Muscle of leg (tissue), 11 donors: ENCODE results near the gene MAOA. TPM values are rescaled to one million over a fixed set of nuclear protein-coding genes. Genes with fewer than 3 reads are reported as not detected.
A peak's percentile ranks its signal among the peaks of the same experiment; 100 is the strongest.

Experiments
- DNase-seq: peaks from one replicate; pipeline ENCODE4 v3.0.0; 2013
- H3K27ac ChIP-seq: one replicate; pipeline ENCODE4 v1.5.1; 2013; ENCODE audit warnings: mild to moderate bottlenecking, low read length, control low read depth
- H3K27me3 ChIP-seq: one replicate; pipeline ENCODE4 v1.6.1; 2013; ENCODE audit warnings: low read length; ENCODE audit not compliant: control insufficient read depth, insufficient read depth
- H3K36me3 ChIP-seq: one replicate; pipeline ENCODE4 v1.6.1; 2013; ENCODE audit warnings: low read length; ENCODE audit not compliant: control insufficient read depth, insufficient read depth
- H3K4me1 ChIP-seq: one replicate; pipeline ENCODE4 v1.6.1; 2013; ENCODE audit warnings: low read length; ENCODE audit not compliant: control insufficient read depth, insufficient read depth
- H3K4me3 ChIP-seq: one replicate; pipeline ENCODE4 v1.5.1; 2013; ENCODE audit warnings: low read length, control low read depth
- H3K9me3 ChIP-seq: replicated peaks from 2 replicates; pipeline ENCODE4 v1.6.1; 2013; ENCODE audit warnings: low read depth, low read length; ENCODE audit not compliant: control insufficient read depth
- WGBS: methylation state at CpG from one replicate; pipeline ENCODE4 v1.1.5; 2013; ENCODE audit warnings: missing lambda C conversion rate; ENCODE audit not compliant: insufficient coverage; 5-methylcytosine and 5-hydroxymethylcytosine counted together
- polyA plus RNA-seq, 8 donors: library from polyadenylated mRNA; unstranded; fragments of 120-200 nt; gene quantifications; one replicate each; pipeline versions ENCODE4 v1.2.1 to v1.2.3, GENCODE V29; 2013; ENCODE audit warnings: inconsistent platforms in 1 of 8, low replicate concordance in 1 of 8; ENCODE audit not compliant: insufficient read length in 8 of 8, insufficient read depth in 1 of 8
- total RNA-seq: library from RNA; stranded (reverse); fragments of 120-200 nt; gene quantifications from one replicate; pipeline ENCODE4 v1.2.4, GENCODE V29; 2013

The MAOA gene
- total and polyA plus RNA-seq, 9 donors: 0.27 to 6.1 (median 0.47) TPM

GRCh38 chrX:43728966-43729365 is 72.9 kb downstream of the MAOA start:
- Histone ChIP-seq H3K36me3 (no peaks in the 10 kb centered on the region), H3K4me3 (no peak overlapping the region), H3K9me3 (no peaks in the 10 kb centered on the region), H3K4me1 (no peaks in the 10 kb centered on the region), H3K27me3 (peaks cover 6% of the 10 kb centered on the region), H3K27ac (no peak overlapping the region)
- DNase-seq: no peak
- WGBS: 100% methylated on average over 1 of the region's 1 CpG

- no peak overlapping the region for H3K4me3 ChIP-seq
- no peaks in the 10 kb centered on the region for H3K4me1 ChIP-seq
- H3K27ac ChIP-seq: no peak overlapping the region
- WGBS: 91% methylated on average over 6 of the region's 7 CpGs
- H3K27me3 ChIP-seq: peaks cover 13% of the 10 kb centered on the region
- no peaks in the 10 kb centered on the region for H3K9me3 ChIP-seq
- H3K36me3 ChIP-seq: no peaks in the 10 kb centered on the region
- DNase-seq: no peak
These were observed 75.0 kb downstream of the MAOA start for GRCh38 chrX:43731086-43731485.

GRCh38 chrX:43733699-43734098 is 77.6 kb downstream of the MAOA start:
- Histone ChIP-seq H3K9me3 (no peaks in the 10 kb centered on the region), H3K27me3 (peaks cover 14% of the 10 kb centered on the region), H3K4me3 (no peak overlapping the region), H3K4me1 (no peaks in the 10 kb centered on the region), H3K36me3 (no peaks in the 10 kb centered on the region), H3K27ac (no peak overlapping the region)
- no CpG with 5 or more reads among the region's 1 CpG for WGBS
- no peak for DNase-seq

GRCh38 chrX:43734444-43734843 is 78.3 kb downstream of the MAOA start:
- H3K4me3 ChIP-seq: no peak overlapping the region
- no CpG with 5 or more reads among the region's 1 CpG for WGBS
- H3K27ac ChIP-seq: no peak overlapping the region
- no peaks in the 10 kb centered on the region for H3K36me3 ChIP-seq
- no peak for DNase-seq
- peaks cover 14% of the 10 kb centered on the region for H3K27me3 ChIP-seq
- no peaks in the 10 kb centered on the region for H3K9me3 ChIP-seq
- H3K4me1 ChIP-seq: no peaks in the 10 kb centered on the region

- Histone ChIP-seq H3K4me1 (no peaks in the 10 kb centered on the region), H3K27me3 (peaks cover 14% of the 10 kb centered on the region), H3K27ac (no peak overlapping the region), H3K36me3 (no peaks in the 10 kb centered on the region), H3K4me3 (no peak overlapping the region), H3K9me3 (no peaks in the 10 kb centered on the region)
- DNase-seq: no peak
- 67% methylated on average over 4 of the region's 6 CpGs for WGBS
These were observed 79.4 kb downstream of the MAOA start for GRCh38 chrX:43735534-43735933.

- H3K27ac ChIP-seq: no peak overlapping the region
- no peaks in the 10 kb centered on the region for H3K9me3 ChIP-seq
- peaks cover 14% of the 10 kb centered on the region for H3K27me3 ChIP-seq
- no CpG with 5 or more reads among the region's 3 CpGs for WGBS
- no peak overlapping the region for H3K4me3 ChIP-seq
- no peaks in the 10 kb centered on the region for H3K4me1 ChIP-seq
- H3K36me3 ChIP-seq: no peaks in the 10 kb centered on the region
- DNase-seq: no peak
These were observed 79.9 kb downstream of the MAOA start for GRCh38 chrX:43735957-43736356.

- no peaks in the 10 kb centered on the region for H3K9me3 ChIP-seq
- H3K4me1 ChIP-seq: peaks cover 3% of the 10 kb centered on the region
- no peak overlapping the region for H3K4me3 ChIP-seq
- WGBS: 40% methylated on average over 2 of the region's 7 CpGs
- H3K36me3 ChIP-seq: no peaks in the 10 kb centered on the region
- H3K27me3 ChIP-seq: peaks cover 23% of the 10 kb centered on the region
- no peak overlapping the region for H3K27ac ChIP-seq
- DNase-seq: peak; percentile 47
These were observed 85.9 kb downstream of the MAOA start for GRCh38 chrX:43741843-43742573.

GRCh38 chrX:43743100-43743822 is 87.2 kb downstream of the MAOA start:
- Histone ChIP-seq H3K27ac (no peak overlapping the region), H3K4me1 (peaks cover 3% of the 10 kb centered on the region), H3K27me3 (peaks cover 23% of the 10 kb centered on the region), H3K4me3 (no peak overlapping the region), H3K9me3 (no peaks in the 10 kb centered on the region), H3K36me3 (no peaks in the 10 kb centered on the region)
- WGBS: 72% methylated on average over 2 of the region's 5 CpGs
- peak; percentile 7 for DNase-seq

- WGBS: 69% methylated on average over 2 of the region's 3 CpGs
- H3K4me3 ChIP-seq: no peak overlapping the region
These were observed 88.2 kb downstream of the MAOA start for GRCh38 chrX:43744284-43744683.

GRCh38 chrX:43745938-43746721 is 90.0 kb downstream of the MAOA start:
- Histone ChIP-seq H3K4me3 (no peak overlapping the region), H3K9me3 (no peaks in the 10 kb centered on the region), H3K4me1 (peaks cover 3% of the 10 kb centered on the region), H3K27me3 (peaks cover 22% of the 10 kb centered on the region), H3K36me3 (no peaks in the 10 kb centered on the region), H3K27ac (no peak overlapping the region)
- 52% methylated on average over 3 of the region's 6 CpGs for WGBS
- DNase-seq: no peak

More at GRCh38 chrX:43744284-43744683, 88.2 kb downstream of the MAOA start:
- H3K4me1 ChIP-seq: peaks cover 3% of the 10 kb centered on the region
- H3K27me3 ChIP-seq: peaks cover 20% of the 10 kb centered on the region
- H3K9me3 ChIP-seq: no peaks in the 10 kb centered on the region
- no peak overlapping the region for H3K27ac ChIP-seq
- DNase-seq: no peak
- no peaks in the 10 kb centered on the region for H3K36me3 ChIP-seq
